ENCODE measurements around the gene GARNL3. TPM values are rescaled to one million over a fixed set of nuclear protein-coding genes. Genes with fewer than 3 reads are reported as not detected.

Gene GARNL3
- total and polyA plus RNA-seq, 2 donors (not counting 3 experiments of a cell fraction or from before 2014, with no cell fraction given), result 1.4 to 8.3 TPM

GRCh38 chr9:127303830-127304229 is 39.3 kb downstream of the GARNL3 start:
- Histone ChIP-seq H3K27me3 (ENCODE audit: control insufficient read depth in 2 of 2, insufficient read depth in 2 of 2, low read length in 2 of 2) (no peaks in the 10 kb centered on the region), H3K36me3 (ENCODE audit: control insufficient read depth in 2 of 2, extremely low read depth in 1 of 2, insufficient read depth in 2 of 2, low read length in 2 of 2) (no peaks in the 10 kb centered on the region), H4K20me1 (replicated peaks; ENCODE audit: control insufficient read depth, extremely low read depth, insufficient read depth, low read length) (no peaks in the 10 kb centered on the region), H3K4me1 (ENCODE audit: control insufficient read depth, extremely low read depth, insufficient read depth, low read length) (no peaks in the 10 kb centered on the region), H3K79me2 (ENCODE audit: control insufficient read depth, insufficient read depth, low read length) (no peaks in the 10 kb centered on the region), H3K4me3 (replicated peaks in 1 of 3; ENCODE audit: insufficient read depth in 1 of 3, low read depth in 1 of 3, low read length in 3 of 3) (no peak overlapping the region), H3K9ac (replicated peaks; ENCODE audit: extremely low read depth, insufficient read depth, low read length) (no peak overlapping the region), H3K9me1 (replicated peaks; ENCODE audit: control insufficient read depth, extremely low read depth, insufficient read depth, low read length) (no peaks in the 10 kb centered on the region), H3K9me3 (replicated peaks; ENCODE audit: control insufficient read depth, insufficient read depth, low read length) (no peaks in the 10 kb centered on the region), H2AFZ (ENCODE audit: low read depth, low read length) (no peak overlapping the region), H3K4me2 (ENCODE audit: insufficient read depth, low read length) (no peak overlapping the region), H3K27ac (ENCODE audit: insufficient read depth, low read depth, low read length) (no peak overlapping the region)
- ChIA-PET POLR2A (no interaction called here), CTCF (no interaction called here)
- no peak for TF ChIP-seq POLR2A (IDR thresholded peaks at IDR 0.05; ENCODE audit: low read depth, low read length)
- TF ChIP-seq MYC (IDR thresholded peaks at IDR 0.05; ENCODE audit: low read depth, low read length), result no peak
- no peak for TF ChIP-seq CTCF (IDR thresholded peaks at IDR 0.05; ENCODE audit: extremely low read depth in 1 of 2, insufficient read depth in 1 of 2, low read depth in 1 of 2, low read length in 2 of 2)
- TF ChIP-seq JUN (IDR thresholded peaks at IDR 0.05; ENCODE audit: borderline replicate concordance, insufficient read depth, insufficient read length, low read depth), result no peak
- TF ChIP-seq MAX (IDR thresholded peaks at IDR 0.05; ENCODE audit: insufficient read depth, insufficient read length), result no peak
- TF ChIP-seq POLR2AphosphoS5 (IDR thresholded peaks at IDR 0.05; ENCODE audit: insufficient read depth, low read depth, low read length), result no peak
- no peak for TF ChIP-seq EZH2 (IDR thresholded peaks at IDR 0.05; ENCODE audit: borderline replicate concordance, low read depth, low read length, severe bottlenecking)
- dilution Hi-C loops (cut with MboI; ENCODE audit: extremely low pct_ligation_motif_present, low sequenced_read_pairs) (no loop called here), intact Hi-C loops (cut with micrococcal nuclease) (no loop called here)
- no TSS peak for BruUV-seq (replicated peaks)
- no peak for FAIRE-seq
- DNase-seq (ENCODE audit: low read depth, low spot score), result no peak
